Fibroblast of lung (primary cell): ENCODE results near the gene NANOGP8.

Experiments used
- CTCF ChIP-seq, 2 donors: IDR thresholded peaks in 1 of 2; conservative IDR thresholded peaks in 1 of 2; 1 replicate in 1 of 2; 2 replicates in 1 of 2; pipeline ENCODE4 v1.5.1; 2011 to 2012; ENCODE audit warnings: low read length in 2 of 2, control low read depth in 1 of 2, inconsistent platforms in 1 of 2, low read depth in 1 of 2, mild to moderate bottlenecking in 1 of 2
- EZH2 ChIP-seq: IDR thresholded peaks from 2 replicates; pipeline ENCODE4 v1.5.1; 2012; ENCODE audit warnings: low read length, control low read depth, mild to moderate bottlenecking; ENCODE audit errors: missing control alignments

GRCh38 chr15:35040339-35041255 lies 44.5 kb downstream of the NANOGP8 start:
- TF ChIP-seq CTCF (conservative IDR thresholded peaks at IDR 0.05 in 1 of 2, IDR thresholded peaks at IDR 0.05 in 1 of 2; ENCODE audit: low read depth in 1 of 2, low read length in 2 of 2): no peak
- TF ChIP-seq EZH2: no peak
